Skeletal muscle cell (primary cell): ENCODE data around the gene HPN.
"Not testable (repeated sequence)": the region's sequence is repeated elsewhere in the genome, so short reads cannot be mapped to it uniquely, and the experiment has no call there.

Experiments
- DNase-seq: peaks from one replicate; pipeline ENCODE4 v3.0.0-alpha.2; 2010; ENCODE audit warnings: low read depth
- H3K4me3 ChIP-seq: 2 replicates; pipeline ENCODE4 v1.5.1; 2011; ENCODE audit warnings: low read depth, mild to moderate bottlenecking, control low read depth, low read length, moderate library complexity

The HPN gene

DNA sequence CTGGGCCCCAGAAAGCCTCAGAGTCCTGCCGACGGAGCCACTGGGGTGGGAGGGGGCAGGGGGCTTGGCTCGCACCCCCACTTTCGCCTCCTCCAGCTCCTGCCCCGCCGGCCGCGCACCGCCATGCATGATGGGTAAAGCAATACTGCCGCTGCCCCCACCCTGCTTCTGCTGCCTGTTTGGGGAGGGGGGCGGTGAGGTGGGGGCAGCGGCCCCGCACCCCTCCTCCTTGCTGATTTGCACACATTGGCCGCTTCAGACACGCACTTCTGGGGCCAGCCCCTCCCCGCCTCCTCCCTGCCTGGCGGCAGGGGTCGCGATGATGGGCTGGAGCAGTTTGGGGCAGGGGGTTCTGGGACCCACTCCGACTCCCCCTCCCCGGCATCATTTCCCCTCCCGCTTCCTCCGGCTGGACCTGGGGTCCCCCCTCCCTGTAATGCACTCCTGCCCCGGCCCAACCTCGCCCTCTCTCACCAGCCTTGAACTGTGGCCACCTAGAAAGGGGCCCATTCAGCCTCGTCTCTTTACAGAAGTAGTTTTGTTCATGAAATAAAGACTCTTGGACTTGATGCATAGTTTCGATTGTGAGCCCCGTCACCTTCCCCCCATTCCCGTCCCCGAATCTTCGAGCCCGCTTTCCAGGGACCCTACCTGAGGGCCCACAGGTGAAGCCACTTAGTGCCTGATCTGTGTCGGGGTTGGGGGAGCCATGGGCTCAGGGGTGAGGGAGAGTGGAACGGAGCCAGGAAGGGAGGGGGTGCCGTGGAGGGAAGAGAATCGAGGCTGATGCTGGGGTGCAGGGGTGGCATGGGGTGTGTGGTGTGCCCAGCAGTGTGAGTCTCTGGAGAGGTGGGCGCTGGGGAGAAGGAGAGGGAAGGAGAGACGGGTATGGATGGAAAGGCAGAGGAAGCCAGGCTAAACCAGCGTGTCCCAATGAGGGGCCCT is 1.4 kb upstream of the HPN start:
- no peak for DNase-seq
- peak overlapping the region; percentile 9 for H3K4me3 ChIP-seq

DNA sequence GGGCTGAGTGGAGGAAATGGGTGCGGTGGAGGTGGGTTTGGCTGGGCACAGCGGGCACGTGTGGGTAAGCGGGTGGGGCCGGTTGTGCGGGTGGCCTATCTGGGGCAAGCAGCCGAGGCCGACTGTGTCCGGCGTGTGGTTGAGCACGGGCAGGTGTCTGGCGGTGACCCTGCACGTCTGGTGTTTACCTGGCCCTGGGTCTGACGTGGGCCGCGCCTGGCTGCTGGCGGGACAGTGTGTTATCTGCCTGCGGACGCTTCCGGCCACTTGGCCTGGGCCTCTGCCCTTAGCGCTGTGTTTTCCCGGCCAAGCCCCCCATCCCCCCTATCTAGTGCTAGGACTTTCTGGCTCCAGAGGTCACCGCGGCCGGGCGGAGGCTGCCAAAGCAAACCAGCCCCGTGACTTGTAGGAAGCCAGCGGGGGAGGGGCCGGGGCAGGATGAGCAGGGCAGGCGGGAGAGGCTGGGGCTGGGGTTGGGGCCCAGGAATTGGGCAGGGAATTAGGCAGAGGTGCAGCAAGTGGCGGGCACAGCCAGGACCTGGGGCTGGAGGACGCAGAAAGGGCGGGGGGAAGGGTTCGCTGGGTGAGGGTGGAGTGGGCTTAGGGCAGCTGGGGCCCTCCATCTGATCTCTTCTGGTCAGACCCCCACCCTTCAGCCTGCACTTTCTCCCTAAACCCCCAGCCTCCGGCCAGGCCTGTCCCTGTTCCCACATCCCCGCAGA is 534 bp upstream of the HPN start:
- no peak overlapping the region for H3K4me3 ChIP-seq
- DNase-seq: no peak

DNA sequence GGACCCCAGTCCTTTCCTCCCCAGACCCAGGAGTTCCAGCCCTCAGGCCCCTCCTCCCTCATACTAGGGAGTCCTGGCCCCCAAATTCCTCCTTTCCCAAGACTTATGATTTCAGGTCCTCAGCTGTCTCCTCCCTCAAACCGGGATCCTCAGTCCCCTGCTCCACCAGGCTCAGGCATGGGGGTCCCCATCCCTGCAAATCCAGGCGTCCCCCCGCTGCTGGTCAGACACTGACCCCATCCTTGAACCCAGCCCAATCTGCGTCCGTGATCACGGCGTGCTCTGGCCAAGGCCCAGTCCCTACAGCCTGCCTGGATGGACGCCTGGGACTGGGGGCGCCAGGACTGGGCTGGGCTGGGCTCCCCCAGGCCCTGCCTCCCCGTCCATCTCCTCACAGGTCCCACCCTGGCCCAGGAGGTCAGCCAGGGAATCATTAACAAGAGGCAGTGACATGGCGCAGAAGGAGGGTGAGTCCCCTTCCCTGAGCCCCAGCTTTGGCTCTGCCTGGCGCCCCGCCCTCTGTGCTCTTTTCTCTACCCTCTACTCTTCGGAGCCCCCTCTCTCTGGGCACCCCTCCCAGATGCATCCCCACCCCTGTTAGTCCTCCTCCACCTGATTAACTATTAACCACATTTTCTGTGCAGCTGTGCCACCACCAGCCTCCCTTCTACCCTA is 672 bp downstream of the HPN start:
- no peak overlapping the region for H3K4me3 ChIP-seq
- DNase-seq: no peak

DNA sequence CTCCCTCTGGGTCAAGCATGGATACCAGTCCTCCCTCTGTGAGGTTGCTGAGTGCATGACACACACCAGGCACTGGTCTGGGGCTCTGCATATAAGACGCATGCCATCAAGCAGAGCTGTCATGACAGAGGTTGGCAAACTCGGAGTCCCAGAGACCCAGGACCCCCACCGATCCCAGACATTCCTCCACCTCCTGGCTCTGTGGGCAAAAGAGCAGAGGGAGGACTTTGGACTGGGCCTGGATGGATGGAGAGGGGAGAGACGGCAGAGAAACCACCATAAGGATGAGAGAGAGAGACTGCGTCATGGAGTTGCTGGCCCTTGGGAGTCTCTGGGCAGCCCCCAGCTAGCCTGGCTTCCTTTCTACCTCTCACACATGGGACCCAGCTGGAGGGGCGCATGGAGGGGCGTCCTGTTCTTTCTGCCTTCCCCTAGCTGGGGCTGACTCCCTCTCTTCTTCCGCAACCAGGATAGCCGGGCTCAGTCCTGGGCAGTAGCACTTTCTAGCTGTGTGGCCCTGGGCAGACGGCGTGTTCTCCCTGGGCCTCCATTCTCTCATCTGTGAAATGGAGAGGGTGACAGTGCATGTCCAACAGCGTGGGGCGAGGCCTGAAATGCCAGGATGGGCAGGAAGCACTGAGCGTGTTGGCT is 1.6 kb downstream of the HPN start:
- H3K4me3 ChIP-seq: no peak overlapping the region
- no peak for DNase-seq

DNA sequence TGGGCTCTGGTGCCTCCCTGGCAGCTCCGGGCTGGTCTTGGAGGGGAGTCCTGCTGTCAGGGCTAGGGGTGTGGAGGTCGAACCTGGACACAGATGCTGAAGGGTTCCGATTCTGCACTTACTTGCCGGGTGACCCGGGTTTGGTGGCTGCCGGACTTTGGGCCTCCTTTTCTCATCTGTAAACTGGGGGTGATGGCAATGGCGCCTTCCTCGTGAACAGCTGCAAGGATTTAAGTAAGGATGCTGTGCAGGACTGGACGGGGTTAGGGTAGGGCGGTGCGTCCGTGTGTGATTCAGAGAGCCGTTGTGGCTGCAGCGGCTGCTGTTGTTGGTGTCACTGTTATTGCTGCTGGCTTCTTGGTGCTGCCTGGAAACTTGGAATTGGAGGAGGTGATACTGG is 2.4 kb downstream of the HPN start:
- H3K4me3 ChIP-seq: no peak overlapping the region
- DNase-seq: no peak

DNA sequence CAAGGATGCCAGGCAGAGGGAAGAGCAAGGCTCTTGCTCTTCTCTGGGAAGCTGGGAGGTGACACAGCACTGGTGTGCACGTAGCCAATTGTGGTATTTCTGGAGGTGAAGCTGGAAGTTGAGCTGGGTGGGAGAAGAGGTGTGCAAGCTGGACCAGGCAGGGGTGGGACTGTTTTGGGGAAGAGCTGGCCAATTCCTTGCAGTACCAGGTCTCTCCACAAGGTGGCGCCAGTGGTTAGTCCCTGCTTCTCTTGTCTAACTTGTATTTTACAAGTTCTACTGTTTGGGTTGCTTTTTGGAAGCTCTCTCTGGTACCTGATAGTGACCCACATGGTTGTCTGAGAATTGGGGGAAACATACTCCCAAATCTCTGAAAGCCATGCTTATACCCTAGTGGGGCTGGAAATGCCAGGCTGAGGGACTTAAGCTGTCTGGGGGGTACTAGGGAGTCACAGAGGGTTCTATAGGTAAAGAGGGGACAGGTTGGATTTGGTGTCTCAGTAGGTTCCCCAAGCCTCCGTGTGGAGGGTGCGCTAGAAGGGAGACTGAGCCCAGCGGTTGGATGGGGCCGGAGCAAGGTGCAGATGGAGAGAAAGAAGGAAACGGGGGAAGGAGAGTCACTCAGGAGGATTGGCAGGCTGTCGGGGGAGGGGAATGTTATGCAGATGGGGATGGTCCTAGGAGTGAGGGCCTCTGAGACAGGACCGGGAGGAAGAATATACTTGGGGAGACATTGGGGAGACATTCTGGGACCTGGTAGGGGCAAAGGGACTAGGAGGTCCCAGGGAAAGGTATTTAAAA is 3.0 kb downstream of the HPN start:
- DNase-seq: no peak
- H3K4me3 ChIP-seq: no peak overlapping the region

- DNase-seq: no peak
Observed at GRCh38 chr19:35045667-35046300, 4.3 kb downstream of the HPN start.

GRCh38 chr19:35046461-35046860 is 4.9 kb downstream of the HPN start:
- DNase-seq: no peak
- no peak overlapping the region for H3K4me3 ChIP-seq

More at GRCh38 chr19:35045667-35046300, 4.3 kb downstream of the HPN start:
- no peak overlapping the region for H3K4me3 ChIP-seq

DNA sequence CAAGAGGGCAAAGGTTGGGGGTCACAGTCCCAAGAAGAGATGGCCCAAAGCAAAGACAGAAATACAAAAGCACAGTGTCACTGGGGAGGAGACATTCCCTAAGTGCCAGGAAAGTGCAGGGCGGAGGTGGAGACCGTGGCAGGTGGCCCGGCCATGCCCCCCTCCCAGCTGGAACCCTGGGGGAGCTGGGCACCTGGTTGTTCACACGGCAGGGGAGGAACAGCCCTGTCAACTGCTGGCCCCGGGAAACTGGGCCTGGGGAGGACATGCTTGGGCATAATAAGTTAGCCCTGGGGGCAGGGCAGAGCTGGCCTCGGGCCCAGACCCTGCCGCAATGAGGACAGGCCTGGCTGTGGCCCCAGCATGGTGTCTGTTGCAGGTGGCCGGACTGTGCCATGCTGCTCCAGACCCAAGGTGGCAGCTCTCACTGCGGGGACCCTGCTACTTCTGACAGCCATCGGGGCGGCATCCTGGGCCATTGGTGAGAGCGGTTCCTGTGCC is 7.4 kb downstream of the HPN start:
- no peak for DNase-seq
- no peak overlapping the region for H3K4me3 ChIP-seq

GRCh38 chr19:35049456-35049855 is 7.9 kb downstream of the HPN start:
- H3K4me3 ChIP-seq: no peak overlapping the region
- DNase-seq: no peak

GRCh38 chr19:35050662-35051061 is 9.1 kb downstream of the HPN start:
- not testable (repeated sequence) for H3K4me3 ChIP-seq, DNase-seq

DNA sequence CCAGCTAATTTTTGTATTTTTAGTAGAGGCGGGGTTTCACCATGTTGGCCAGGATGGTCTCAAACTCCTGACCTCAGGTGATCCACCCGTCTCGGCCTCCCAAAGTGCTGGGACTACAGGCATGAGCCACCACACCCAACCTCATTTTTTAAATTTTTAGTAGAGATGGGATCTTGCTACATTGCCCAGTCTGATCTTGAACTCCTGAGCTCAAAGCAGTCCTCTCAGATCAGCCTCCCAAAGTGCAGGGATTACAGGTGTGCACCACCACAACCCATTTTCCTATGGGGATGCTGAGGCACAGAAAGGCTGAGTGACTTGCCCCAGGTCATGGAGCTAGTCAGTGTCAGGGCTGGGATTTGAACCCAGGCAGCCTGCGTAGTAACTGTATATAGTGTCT is 9.7 kb downstream of the HPN start:
- not testable (repeated sequence) for H3K4me3 ChIP-seq, DNase-seq

- H3K4me3 ChIP-seq: no peak overlapping the region
- no peak for DNase-seq
Observed at GRCh38 chr19:35051796-35052195, 10.3 kb downstream of the HPN start.

DNA sequence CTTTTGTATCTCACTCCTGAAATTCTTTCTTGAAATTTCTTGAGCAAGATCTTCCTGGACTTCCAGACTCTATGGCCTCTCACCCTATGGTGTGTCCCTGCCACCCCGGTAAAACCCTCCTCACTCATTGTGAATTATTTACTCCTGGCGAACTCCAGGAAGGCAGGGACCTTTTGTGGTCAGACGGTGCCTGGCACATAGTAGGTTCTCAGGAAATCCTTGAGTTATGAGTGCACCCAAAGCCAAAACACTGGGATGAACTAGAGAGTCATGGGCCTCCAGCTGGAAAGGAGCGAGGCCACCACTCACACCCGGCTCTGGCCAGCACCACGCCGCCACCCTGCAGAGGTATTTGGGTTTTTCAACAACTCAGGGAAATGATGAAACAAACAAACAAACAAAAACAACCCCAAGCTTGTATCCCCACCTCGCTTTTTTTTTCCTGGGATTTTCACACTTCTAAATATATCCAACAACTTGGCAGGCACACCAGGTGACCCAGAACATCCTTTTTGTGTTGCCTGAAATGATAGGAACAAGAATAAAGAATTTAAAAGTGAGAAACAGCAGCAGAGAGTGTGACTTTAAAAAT is 11.2 kb downstream of the HPN start:
- H3K4me3 ChIP-seq: no peak overlapping the region
- DNase-seq: no peak

DNA sequence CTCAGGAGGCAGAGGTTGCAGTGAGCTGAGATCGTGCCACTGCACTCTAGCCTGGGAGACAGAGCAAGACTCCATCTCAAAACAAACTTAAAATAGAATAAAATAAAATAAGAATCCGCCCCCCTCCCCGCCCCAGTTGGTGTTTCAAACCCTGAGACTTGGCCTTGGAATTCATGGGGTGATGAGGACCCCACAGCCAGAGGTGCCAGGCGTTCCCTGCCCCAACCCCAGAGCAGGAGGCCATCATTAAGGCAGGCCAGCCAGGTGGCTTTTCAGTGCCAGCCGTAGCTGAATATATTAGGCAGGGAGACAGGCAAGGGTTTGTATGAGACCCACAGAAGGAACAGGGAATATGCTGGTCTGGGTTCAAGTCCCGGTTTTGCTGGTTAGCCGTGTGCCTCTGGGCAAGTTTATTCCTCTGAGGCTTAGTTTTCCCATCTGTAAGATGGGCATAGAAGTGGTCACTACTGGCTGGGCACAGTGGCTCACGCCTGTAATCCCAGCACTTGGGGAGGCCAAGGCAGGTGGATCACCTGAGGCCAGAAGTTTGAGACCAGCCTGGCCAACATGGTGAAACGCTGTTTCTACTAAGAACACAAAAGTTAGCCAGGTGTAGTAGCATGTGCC is 12.3 kb downstream of the HPN start:
- no peak for DNase-seq
- H3K4me3 ChIP-seq: no peak overlapping the region

DNA sequence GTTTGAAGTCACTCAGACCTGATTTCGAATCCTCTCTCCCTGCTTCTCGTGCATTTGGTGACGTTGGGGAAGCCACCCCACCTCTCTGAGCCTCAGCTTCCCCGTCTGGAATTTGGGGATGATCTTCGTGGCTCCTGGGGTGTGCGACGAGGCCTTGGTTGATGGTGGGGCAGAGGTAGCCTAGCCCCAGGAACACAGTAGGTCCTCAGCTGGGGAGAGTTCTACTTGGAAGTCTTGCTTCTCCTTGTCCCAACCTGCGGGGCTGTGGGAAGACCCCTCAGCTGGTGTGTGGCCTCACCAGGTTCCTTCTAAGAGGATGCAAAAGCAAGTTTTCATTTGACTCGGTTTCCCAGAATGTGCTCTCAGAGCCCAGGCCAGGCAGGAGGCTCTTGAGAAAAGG is 13.1 kb downstream of the HPN start:
- DNase-seq: no peak
- H3K4me3 ChIP-seq: no peak overlapping the region

DNA sequence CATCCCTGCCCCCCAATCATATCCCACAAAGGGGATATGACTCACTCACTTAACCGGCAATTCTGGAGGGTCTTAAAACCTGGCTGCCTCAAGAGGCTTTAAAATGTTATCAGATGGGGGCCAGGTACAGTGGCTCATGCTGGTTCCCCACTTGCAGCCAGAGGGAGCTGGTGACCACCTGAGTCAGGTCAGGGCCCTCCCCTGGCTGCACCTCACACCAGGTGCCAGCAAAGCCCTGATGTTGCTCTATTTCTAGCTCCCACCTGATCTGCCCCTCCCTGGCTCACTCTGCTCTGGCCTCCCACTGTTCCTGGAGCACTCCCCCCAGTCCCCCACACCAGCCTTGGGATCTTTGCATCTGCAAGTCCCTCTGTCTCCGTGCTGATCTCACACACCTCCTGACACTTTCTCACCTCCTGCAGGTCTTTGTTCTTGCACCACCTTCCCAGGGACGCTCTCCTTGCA is 14.2 kb downstream of the HPN start:
- no peak for DNase-seq
- H3K4me3 ChIP-seq: no peak overlapping the region
